ENCODE measurements around the gene GLP2R.

Gene GLP2R

DNA sequence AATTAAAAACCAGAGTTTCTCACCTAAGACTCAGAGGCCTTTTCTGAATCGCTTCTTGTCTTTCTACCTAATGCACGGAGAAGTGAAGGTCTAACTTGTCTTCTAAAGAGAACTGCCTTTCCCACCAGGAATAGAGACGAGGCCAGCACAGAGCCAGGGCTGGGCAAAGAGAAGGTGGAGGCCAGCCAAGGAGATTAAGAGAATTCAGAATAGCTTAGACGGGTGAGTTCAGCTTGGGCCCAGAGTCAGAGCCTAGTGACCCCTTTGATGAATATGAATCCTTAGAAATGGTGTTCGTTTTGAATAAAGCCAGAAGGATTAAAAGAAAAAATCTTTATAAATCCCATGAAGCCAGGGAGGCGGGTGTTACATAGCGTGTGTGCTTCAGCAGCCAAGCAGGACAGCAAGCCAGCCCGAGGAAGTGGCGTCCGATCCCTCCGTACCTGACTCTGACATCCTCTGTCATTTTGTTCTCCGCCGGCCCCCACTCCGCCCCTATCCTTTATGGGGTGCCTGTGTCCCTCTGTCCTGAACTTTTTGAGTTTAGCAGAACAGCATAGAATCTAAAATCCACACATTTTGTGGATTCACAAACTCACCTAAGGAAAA is 11.3 kb upstream of the GLP2R start:
- DNase-seq: no peak

DNA sequence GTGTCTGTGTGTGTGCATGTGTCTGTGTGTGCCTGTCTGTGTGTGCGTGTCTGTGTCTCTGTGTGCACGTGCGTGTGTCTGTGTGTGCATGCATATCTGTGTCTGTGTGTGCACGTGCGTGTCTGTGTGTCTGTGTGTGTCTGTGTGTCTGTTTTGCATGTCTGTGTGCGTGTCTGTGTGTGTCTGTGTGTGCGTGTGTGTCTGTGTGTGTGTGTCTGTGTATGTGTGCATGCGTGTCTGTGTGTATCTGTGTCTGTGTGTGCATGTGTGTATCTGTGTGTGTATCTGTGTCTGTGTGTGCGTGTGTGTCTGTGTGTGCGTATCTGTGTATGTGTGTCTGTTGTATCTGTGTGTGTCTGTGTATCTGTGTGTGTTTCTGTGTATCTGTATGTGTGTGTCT is 9.3 kb upstream of the GLP2R start:
- DNase-seq: no peak

DNA sequence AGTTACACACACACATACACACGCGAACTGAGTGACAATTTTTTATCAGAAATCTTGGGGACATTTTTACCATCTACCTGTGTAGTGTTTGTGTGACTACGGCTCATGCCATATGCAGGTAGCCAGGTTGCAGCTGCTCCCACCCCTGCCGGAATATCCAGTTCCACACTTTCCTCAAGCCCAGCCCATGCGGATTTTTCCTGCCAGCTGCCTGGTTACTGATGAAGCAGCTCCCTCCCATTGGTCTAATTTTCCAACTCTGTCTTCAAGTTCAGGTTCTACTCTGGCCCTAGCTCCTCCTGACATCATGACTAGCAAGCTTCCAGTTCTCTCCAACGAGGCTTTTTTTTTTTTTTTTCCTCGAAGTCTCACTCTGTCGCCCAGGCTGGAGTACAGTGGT is 8.6 kb upstream of the GLP2R start:
- no peak for DNase-seq

DNA sequence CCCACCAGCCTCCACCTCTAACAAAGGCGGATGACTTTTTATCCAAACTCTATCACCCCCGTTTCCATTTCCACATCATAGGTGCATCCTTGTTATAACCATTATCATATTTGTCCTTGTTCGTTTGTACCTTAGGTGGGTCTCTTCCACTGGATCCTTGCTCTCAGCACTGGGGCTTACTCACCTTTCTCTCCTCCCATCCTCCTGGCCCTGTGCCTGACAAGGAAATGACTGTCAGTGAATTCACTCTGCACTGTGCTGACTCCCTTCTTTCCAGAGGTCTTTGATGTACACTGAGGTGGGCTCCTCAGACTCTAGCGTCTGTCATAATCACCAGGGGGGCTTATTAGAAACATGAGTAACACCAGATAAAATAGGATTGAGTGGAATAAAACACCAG is 7.0 kb upstream of the GLP2R start:
- no peak for DNase-seq

DNA sequence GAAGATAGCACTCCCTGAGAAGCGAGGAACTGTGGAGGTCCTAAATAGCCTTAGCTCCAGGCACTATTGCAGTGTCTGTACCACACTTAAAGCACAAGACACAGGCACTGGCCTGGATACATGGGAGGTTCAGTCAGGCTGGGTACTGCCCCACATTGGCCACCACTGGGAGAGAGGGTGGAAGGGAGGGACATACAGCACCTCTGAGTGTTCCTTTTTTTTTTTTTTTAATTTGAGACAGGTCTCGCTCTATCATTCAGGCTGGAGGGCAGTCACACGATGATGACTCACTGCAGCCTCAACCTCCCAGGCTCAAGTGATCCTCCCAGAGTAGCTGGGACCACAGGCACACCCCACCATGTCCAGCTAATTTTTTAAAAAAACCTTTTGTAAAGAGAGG is 5.3 kb upstream of the GLP2R start:
- DNase-seq: no peak

DNA sequence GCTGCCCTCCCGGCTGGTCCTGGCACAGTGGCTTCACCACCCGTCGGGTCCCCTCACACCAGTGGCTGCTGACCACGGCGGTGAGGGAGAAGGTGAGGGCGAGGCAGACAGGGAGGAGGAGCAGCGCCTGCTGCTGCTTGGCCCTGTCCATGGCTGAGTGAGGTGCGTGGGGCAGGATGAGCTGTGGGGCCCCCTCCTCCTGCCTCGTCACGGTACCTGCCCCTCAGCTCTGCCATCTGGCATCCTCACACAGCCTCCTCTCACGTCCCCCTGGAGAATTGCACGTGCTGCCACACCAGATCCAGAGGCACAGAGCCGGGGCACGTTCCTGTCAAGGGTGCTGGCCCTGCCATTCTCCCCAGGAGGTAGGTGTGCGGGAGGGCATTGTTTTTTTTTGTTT is 3.8 kb upstream of the GLP2R start, which contains the start of gene GSG1L2:
Gene GSG1L2, minus strand, starts transcription at position 159 of the 400 bp plus-strand sequence. Its CDS starts 8 bp downstream, at position 151.
- DNase-seq: no peak

DNA sequence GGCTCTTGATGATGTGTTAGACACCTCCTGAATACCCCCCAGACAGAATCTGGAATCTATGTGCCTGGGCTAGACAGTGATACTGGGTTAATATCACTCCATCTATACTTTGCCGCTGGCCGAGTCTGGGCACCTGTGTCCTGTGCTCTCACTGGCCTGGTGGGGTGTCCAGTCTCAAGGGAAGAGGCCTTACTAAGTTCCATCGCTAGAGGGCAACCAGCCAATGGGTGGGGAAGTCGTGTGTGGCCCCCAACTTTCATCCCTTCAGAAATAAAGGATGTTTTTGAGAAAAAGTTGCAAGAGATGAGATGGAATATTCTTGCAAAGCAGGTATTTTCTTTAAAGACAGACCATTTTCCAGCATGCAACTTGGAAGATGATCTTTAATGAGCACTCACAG is 1.6 kb upstream of the GLP2R start:
- no peak for DNase-seq

DNA sequence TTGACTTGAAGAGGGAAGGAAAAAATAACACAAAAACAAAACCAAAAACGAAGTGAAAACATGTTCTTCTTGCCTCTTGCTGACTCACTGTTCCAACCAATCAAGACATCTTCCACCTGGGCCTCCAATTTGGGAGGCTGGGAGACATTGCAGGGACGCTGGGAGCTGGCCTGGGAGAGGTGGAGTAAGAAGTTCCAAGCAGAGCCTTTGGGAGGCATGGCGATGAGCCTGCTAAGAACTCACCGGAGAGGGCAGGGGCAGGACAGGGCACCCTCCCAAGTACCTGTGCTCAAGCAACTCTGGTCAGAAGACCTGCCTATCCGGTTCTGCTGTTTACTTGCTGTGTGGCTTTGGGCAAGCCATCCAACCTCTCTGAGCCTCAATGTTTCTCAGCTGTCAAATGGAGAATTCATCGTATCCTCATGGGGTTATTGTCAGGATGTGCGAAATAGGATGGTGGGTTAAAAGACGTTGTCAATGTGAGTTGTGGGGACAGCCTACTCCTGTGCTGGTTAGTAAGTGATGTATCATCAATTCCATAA is 856 bp upstream of the GLP2R start:
- DNase-seq: no peak

DNA sequence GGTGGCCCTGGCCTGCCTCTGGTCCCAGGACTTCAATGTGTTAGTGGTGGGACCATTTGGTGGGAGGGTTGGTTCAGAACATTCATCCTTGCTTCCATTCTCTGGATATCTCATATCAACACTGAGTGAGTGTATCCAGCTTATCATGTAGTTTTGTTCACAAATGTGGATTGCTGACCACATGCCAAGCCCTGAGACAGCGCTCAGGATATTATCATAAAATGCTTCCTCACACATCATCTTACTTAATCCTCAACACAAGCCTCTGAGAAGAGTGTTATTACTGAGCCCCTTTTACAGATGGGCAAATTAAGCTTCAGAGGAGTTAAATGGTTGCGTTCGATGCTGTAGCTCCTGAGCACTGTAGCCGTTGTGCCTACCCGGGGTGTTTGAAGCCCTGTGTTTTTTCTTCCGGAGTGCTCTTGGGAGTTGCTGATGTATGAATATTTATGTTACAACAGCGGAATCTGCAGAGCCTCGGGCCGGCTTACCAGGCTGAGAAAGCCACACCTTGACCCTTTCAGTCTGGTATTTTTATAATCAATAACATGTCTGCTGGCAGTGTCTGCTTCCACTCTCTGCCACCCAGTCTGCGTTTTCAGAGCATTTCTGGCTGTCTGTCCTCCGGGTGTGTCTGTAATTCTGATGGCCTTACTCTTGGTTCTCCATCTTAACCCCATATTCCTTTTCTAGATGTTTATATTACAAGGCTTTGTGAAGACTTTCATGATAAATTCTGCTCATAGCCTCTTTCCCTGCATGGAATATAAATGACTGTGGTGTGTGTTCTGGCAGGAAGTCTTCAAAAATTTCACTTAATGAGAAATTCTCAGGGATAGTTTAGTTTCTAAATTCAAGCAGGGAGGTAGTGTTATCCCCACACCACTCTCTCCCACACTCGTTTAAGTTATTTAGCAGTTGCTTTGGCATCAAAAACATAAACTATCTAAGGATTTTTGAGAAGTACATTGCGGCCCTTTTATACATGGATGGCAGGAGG is 2.9 kb downstream of the GLP2R start:
- DNase-seq: no peak

DNA sequence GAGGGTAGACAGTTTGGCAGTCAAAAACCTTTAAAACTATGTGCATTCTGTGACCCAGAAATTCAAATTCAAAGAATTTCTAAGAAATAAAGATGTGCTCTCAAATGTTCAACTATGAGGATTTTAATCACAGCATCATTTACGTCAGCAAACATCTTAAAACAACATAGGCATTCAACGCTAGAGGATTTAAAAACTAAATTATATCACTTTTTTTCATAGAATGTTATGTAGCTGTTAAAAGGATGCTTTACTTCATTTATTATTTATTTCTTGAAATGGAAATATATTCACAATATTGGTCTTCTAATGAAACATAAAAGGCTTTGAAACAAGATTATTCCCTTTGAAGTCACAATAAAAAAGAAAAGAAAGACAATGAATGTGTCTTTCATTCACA is 3.6 kb downstream of the GLP2R start:
- DNase-seq: no peak

DNA sequence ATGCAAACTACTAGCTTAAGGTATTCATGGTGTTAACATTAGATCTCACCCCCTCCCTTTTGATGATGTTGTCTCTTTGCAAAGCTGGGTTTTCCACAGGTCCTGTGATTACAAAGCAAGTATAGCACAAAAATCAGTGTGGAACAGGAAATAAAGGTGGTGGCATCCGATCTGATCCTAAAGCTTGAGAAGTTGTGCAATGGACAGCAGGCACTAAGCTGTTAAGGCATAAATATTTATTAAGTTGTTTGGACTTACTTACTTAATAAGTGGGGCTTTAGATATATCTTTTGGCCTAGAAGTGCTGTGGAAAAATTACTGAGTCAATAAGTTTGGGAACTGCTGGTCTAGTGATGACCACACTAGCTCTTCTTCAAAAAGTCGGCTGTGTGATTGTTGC is 5.0 kb downstream of the GLP2R start:
- DNase-seq: no peak

DNA sequence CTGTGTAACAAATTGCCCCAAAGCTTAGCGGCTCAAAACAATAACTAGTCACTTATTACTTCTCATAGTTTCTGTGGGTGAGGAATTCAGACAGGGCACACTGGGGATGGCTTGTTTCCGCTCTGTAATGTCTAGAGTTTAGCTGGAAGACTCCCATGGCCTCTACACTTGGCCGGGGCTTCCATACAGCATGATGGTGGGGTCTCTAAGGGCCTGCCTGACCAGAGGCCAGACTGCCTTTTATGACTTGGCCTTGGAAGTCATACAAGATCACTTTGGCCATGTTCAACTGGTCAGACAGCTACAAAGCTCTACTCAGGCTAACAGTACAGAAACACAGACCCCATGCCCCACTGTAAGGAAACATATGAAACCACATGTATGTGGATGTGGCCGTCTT is 8.2 kb downstream of the GLP2R start:
- no peak for DNase-seq

DNA sequence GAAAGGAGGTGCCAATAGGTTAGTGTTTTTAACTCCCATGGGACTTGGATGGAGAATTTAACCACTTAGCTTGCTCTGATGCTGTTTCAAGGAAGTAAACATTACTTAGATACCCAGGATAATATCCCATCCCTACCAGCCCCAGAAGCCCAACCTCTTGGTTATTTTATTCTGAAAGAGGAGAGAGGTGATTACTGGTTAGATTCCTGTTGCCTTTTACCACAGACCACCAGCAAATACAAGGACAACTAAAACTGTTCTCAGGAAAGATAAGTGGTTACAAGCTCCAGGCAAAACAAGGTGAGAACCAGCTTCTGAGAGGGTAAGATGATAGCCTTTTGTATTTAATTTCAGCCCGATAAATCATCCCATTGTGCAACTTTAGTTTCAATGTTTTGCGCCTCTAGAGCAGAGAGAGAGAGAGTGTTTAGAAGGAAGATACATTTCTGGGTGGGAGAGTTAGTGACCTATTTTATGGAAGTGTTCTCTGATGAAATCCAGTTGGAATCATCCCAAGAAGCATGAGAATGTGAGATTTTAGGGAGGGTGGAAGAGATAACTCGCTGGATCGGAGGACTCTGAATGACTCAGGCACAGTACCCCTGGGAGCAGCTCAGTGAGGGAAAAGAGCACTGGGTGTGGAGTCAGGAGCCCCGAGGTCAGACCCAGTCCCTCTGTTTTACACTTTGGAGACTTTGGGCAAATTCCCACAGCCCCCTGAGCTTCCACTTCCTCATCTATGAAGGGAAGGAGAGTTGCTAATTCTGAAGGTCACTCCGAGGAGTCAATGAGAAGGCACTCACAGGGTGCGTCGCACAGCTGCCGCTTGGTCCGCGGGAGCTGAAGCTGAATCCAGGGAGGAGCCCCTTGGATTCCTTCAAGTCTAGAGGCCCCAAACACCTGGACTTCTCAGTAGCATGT is 12.1 kb downstream of the GLP2R start:
- DNase-seq: no peak

DNA sequence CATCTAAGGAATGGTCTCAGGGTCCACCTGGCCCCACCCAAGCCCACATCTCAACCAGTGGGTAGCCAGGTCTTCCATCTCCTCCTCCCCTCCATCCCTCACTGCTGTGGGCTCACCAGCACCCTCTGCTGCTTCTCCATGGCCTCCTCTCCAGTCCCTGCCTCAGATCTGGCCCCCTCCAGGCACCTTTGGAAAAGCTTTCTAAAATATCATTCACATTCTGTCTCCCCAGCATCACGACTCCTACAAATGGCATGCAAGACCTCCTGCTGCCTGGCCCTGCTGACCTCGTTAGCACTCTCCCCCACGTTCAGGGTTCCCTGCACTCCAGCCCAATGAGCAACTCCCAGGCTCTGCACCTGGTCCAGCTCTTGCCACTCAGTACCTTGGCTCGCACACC is 13.7 kb downstream of the GLP2R start:
- no peak for DNase-seq

DNA sequence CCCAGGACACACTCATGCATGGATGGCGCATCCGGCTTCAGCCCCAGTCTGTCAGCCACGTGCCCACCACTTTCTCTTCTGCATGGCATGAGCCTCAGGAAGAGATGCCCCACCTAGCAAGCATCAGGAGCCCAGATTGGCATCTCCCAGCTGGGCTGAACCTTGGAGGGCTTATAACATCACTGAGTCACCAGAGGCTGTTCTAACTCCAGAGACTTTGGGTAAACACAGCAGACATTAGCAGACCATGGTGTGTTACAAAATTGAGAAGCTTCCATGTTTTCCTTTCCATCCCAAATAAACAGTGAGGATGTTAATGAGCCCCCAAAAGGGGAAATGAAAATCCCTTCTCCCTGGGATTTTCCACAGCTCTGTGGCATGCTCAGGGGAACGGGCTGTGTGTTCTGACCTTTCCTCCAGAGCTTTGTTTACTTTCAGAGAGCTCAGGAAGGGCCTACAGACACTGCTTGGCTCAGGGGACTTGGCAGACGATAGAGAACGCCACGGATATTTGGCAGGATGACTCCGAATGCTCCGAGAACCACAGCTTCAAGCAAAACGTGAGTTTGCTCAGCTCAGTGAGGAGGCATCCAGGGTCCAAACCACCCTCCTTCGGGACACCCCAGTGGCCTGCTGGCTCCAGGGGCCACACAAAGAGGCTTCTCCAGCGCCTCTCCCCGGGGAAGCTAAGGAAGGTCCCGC is 16.5 kb downstream of the GLP2R start:
- DNase-seq: no peak

DNA sequence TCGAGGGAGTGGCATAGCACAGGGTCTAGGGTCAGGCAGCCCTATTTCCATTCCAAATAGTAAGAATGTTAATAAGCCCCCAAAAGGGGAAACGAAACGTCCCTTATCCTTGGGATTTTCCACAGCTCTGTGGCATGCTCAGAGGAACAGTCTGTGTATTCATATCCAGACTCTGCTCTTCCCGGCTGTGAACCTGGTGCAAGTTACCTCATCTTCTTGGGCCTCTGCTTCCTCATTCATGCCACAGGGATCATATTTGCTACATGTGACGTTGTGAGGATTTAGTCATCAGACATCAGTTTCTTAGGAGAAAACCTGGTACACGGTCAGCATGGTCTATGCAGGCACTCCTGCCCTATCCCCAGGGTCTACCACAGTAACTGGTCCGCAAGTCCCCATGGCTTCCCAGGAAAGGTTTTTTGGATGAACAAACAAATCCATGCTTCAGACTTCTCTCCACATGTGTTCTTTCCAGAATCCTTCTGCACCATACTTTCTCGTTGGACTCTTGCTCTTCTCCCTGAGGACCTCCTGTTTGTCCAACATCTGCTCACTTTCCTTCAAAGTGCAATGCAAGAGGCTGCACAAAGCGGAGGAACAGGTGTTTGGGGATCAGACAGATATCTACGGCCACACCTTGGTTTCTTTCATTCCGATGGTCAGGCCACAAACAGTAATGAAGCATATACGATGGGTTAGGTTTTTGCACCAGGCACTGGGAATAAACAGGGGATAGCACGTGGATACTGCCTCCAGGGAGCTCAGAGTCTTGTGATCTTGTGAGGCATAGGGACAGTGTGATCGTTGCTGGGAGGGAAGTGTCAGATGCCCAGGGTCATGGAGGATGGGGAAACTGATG is 17.7 kb downstream of the GLP2R start:
- no peak for DNase-seq

DNA sequence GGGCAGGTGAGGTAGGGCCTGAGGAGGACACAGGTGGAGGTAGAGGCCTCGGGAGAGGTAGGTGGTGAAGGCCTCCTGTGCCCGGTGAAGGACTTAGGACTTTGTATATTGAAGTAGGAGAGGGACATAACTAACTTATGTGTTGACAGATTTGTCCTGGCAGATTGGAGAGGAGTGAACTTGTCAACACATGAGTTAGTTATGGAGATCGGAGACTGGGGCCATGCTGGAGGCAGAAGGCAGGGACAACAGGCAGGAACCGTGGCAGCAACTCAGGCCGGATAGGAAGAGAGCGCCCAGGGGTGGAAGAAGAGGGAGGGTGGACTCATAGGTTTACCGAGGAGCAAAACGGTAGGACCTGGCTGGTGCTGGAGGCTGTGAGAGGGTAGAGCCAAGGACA is 18.4 kb downstream of the GLP2R start:
- no peak for DNase-seq

DNA sequence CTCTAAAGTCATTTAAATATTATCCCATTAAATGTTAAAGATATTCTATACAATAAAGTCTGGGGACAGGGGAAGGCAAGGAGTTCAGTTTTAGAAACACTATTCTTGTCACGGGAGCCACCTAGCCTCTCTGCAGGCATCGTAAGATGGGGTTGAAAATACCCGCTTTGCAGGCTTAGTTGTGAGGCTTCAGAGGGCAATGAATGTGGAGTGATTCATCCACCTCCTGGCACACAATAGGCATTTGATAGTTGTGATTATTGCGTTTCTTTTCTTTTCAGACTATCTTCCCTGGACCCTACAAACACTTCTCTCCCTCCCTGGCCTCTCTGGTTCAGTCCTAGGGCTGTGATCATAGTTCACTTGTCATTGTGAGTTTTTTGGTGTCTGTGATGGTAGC is 19.6 kb downstream of the GLP2R start:
- no peak for DNase-seq

DNA sequence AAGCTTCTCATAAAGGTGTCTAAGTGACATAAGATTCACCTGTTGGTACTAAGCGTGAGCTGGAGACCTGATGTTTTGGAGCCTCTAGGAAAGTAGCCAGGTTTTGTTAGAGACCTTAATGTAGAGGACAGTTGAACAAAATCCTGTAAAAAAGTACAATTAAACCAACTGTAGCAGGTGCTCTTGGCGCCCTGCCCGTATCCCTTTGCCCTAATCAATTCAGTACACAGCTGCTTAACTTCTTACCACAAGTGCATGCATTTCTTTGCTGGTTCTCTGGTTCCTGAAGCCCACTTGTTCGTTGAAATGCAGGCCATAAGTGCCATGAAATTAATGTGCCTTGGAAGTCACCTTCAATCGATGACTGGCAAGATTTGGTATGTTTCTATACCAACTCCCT is 24.4 kb downstream of the GLP2R start:
- no peak for DNase-seq

DNA sequence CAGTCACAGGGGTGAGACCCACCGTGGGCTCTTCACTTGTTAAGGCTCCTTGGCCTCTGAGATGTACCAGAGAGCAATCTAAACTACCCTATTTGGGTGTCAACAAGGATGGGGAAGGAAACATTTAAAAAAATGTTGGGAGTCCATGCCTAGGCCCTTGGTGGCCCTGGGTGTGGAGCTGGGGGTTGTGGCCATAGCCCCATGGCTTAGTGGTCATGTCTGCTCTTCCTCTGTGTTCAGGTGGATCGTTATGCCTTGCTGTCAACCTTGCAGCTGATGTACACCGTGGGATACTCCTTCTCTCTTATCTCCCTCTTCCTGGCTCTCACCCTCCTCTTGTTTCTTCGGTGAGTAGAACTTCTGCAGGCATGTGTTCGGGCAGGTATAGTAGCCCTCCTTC is 28.5 kb downstream of the GLP2R start:
- no peak for DNase-seq

DNA sequence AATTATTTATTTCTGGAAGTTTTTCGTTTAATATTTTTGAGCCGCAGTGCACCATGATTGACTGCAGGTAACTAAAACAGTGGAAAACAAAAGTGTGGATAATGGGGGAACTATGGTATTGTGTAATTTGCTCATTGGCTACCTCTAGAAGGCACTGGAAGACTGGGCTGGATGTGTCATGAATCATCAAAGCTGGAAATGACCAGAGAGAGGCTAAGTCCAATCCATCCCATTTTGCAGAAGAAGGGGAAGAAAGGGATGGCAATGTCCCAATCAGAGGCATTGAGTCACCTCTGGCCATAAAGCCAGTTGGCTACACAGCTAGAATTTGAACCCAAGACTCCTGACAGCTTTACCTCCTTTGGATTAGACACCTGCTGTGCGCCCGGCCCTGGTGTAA is 29.3 kb downstream of the GLP2R start:
- no peak for DNase-seq
